Stimulated activated CD4-positive, alpha-beta T cell treated with anti-CD3 and anti-CD28 coated beads, TNF-alpha, amount 100 ng/mL, for 48 hours (primary cell): ENCODE results near the gene SH3PXD2A.
"Not testable (repeated sequence)": the region's sequence is repeated elsewhere in the genome, so short reads cannot be mapped to it uniquely, and the experiment has no call there.

Experiments used
- DNase-seq, 3 donors: peaks; one replicate each; pipeline ENCODE4 v3.0.0-alpha.2; 2020; ENCODE audit warnings: low read depth in 3 of 3

SH3PXD2A gene

DNA sequence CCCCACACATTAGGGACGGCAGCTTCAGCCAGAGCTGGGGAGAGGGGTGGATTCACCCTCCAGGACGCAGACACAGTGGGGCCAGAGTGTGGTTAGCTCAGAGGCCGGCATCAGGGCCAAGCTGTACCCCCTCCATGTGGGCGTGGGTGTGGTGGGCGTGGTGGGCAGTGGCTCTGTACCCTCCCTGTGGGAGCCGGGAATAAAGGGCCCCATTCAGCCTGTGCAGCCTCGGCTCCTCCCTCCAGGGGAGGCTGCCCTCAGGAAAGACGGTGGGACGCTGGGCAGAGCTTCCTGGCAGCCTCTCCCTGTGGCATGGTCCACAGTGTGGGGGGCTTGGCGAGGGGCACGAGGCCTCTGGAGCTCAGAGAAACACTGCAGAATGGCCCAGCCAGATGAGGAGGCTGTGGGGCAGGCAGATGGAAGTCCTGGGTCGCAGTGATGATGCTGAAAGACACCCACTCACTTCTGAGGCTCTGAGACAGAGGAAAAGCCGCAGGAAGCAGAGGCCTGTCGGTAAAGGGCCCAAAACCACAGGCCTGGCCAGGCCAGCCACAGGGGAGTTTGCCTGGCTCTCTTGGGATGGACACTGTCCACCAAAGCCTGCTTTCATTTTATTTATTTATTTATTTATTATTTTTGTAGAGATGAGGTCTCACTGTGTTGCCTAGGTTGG lies 108.0 kb downstream of the SH3PXD2A start:
- no peak for DNase-seq

- no peak for DNase-seq
These were observed 108.8 kb downstream of the SH3PXD2A start for GRCh38 chr10:103746598-103746997.

DNA sequence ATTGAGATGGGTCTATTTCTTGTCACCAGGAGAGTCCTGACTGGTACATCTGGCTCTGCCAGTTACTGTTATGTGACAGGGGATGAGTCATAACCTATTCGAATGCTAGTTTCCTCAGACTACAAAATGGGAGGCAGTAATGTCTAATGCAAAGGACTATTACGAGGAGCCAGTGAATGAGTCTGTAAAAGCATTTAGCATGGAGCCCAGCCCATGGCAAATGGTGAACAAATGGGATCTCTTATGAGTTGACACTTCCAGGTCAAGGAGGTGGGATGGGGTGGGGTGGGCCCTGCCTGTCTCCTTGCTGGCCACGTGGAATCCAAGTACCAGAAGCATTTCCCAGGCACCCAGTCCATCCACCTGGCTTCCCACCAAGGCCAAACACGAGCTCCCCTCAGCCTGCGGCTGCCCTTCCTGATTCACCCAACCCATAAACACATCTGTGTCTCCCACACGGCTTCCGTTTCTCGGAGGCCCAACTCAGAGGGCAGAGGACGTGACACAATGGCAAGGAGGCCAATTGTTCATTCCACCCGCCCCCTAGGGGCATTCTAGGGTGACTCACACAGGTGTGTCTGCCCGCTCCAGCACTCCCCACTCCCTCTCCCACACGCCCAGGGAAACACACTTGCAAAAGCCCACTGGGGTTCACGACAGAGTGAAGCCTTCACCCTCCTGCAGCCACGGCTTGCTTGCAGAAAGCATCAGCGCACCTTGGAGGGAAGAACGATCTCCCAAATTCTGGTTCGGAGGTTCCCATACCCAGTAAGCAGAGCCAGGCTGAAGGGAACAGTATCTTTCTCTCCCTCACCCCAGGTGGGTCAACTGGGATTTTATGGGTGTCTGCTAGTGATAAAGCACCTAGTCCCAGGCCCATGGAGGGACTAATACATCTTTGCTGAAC lies 109.8 kb downstream of the SH3PXD2A start:
- DNase-seq = peak in 2 of 3 donors; percentile 47 to 52

DNA sequence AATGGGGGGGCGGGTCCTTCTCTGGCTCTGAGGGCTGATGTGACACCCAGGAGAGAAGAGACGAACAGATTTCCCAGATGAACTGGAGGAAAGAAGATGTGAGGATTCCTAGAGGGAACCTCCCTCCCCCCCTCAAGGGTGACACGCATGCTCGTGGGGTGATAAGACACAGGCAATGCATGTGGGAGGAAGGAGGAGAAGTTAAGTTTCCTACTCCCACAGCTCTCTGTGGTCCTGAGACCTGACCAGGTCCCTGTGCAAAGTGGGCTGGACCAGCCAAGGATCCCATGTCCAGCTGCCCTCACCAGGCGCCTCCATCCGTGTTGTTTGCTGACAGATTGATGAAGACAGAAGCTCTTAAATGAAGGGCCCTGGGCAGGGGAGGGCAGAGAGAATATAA lies 112.6 kb downstream of the SH3PXD2A start:
- no peak for DNase-seq

DNA sequence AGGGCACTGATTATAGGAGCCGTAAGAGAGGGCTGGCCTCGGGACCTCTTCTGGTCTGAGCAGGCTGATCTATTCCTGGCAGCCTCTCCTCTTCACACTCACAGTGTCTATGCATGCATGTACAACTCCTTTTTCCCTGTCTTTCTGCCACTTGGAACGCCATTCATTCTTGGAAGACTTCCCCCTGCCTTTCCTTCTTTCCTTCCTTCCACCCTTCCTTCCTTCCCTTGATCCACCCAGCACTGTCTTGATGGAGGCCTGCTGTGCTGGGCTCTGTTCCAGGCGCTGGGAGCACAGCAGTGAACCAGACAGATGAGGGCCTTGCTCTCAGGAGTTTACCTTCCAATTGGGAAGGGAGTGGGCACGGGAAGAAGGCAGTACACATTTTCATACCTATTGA lies 114.8 kb downstream of the SH3PXD2A start:
- DNase-seq = no peak

DNA sequence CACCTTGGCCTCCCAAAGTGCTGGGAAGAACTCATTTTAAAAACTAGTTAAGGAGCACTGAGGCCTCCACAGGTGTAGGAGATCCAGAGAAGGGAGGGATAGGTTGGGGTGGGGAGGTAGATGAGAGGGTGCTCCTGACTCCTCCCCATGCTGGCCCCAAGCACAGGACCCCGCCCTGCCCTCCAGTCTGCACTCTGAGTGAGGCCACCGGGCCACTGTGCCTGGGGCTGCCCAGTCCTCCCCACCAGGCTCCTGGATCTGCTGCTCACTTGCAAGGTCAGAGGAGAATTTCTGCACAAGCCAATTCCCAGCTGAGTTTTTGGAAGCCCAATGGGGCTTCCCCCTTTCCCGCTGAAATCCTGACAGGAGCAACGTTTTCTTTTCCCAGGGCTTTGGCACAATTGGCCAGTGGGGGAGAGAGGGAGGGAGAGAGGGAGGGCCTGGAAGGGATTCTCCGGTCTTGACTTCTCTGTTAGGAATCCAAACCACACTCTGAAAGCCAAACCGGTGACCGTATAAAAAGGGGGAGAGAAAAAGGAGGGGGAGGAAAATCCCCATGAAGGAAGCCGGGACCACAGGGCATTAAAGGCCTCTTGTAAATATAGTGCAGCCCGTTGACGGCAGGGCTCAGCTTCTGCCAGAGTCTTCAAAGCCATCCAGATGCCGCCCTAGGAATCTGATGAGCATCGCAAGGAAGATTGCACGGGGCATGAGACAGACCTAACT lies 116.2 kb downstream of the SH3PXD2A start:
- DNase-seq = no peak

DNA sequence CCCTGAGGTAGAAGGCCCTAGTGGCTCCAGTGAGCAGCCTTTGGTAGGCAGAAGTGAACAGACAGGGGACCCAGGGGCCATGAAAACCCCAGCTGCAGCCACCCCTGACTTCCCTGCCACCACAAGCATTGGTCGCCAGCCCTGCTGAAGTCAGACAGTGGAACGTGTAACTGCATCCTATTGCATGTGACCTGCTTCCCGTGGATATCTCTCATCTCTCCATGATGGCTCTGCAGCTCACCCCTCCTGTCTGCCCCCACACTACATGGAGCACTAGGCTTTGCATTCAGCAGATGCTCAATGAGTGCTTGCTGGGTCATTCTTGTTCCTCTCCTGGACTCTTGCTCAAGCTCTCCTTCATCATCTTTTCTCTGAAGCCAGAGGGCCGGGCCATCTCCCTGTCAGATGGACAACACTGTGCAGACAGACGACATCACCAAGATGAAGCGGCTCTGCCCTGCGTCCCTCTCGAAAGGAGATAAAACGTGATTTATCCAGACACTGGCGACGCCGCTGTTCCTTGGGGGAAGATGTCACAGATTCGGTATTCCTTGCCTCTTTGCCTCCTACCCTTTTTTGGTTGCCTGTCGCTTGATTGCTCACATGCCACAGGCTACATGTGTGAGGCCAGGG lies 117.5 kb downstream of the SH3PXD2A start:
- DNase-seq = no peak

- DNase-seq = no peak
These were observed 118.6 kb downstream of the SH3PXD2A start for GRCh38 chr10:103736763-103737162.

GRCh38 chr10:103736044-103736443 lies 119.3 kb downstream of the SH3PXD2A start:
- no peak for DNase-seq

- DNase-seq = no peak
These were observed 120.6 kb downstream of the SH3PXD2A start for GRCh38 chr10:103734731-103735130.

DNA sequence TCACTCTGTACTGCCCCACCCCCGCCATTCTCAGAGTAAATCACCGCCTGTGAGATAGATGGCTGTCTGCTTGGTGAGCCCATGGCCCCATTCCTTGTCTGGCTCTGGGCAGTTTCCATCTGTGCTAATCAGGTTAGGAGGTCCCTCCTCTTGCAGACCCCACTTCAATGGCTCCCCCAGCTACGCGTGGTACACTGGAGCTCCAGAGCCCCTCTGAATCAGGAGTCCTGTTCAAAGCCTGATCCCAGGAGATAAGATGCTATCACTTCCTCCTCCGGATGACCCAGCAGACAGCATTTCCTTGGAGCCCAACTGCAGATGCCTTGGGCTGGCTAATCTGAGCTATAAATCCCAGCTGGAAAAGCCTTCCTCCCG lies 122.3 kb downstream of the SH3PXD2A start:
- DNase-seq = no peak

- no peak for DNase-seq
These were observed 122.9 kb downstream of the SH3PXD2A start for GRCh38 chr10:103732339-103733044.

GRCh38 chr10:103731609-103732270 lies 123.6 kb downstream of the SH3PXD2A start:
- DNase-seq = no peak

- not testable (repeated sequence) for DNase-seq
These were observed 124.3 kb downstream of the SH3PXD2A start for GRCh38 chr10:103731026-103731425.

- no peak for DNase-seq
These were observed 125.5 kb downstream of the SH3PXD2A start for GRCh38 chr10:103729851-103730250.

DNA sequence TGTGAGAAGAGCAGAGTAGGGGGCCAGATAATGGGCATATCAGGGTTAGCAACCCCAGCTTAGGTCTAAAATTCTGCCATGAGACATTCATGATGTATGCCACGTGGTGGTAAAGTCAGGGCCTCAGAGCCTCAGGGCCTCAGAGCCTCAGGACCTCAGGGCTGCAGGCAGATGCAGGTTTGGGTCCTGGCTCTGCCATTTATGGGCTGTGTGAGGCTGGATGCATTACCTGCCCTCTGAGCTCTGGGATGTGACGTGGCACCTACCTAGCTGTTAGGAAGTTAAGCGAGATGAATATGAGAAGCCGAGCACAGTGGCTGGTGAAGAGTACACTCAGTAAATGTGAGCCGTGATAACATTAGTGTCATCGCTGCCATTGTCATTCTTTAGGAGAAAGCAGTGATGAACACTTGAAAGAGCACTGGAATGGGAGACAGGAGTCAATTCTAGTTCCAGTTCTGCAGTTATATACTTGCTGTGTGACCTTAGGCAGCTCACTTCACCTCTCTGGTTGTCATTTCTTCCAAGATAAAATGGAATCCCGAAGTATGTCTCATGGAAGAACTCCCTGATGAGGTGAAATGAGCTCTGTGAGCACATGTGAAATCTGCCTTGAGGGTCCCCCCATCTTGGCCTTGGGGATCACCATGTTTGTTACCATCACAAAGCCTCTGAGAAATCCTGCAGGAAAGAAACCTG lies 127.2 kb downstream of the SH3PXD2A start:
- no peak for DNase-seq

DNA sequence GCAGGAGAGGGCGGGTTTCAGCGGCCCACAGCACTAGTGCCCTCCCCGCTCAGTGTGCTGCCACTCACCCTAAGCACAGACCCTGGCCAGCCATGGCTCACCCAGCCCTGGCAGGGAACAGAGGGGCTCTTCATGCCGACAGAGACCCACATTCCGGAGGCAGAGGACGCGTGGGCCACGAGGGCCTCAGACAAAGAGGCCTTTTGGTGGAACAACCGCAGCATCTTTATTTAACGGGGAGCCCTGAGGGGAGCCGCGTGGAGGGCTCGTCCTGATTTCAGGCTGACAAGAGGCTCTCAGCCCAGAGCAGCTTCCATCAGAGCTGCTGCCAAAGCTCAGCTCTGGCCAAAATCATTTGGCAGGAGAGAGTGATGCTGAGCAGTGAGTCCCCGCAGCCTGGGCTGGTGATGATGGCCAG lies 127.8 kb downstream of the SH3PXD2A start:
- no peak for DNase-seq

GRCh38 chr10:103726637-103727036 lies 128.7 kb downstream of the SH3PXD2A start:
- DNase-seq = no peak

GRCh38 chr10:103725242-103725641 lies 130.1 kb downstream of the SH3PXD2A start:
- DNase-seq = no peak

GRCh38 chr10:103724771-103725170 lies 130.6 kb downstream of the SH3PXD2A start:
- no peak for DNase-seq
